Astrocyte of the spinal cord (primary cell): ENCODE results near the gene GDF3.

Experiments
- DNase-seq: peaks from one replicate; pipeline ENCODE4 v3.0.0; 2011; ENCODE audit warnings: low read depth, low spot score
- H3K4me3 ChIP-seq: 2 replicates; pipeline ENCODE4 v1.5.1; 2011; ENCODE audit warnings: low read depth, mild to moderate bottlenecking, low read length, moderate library complexity
- in situ Hi-C: cut with HindIII; loops from 2 replicates; pipeline ENCODE4 v1.10.0; 2017; ENCODE audit warnings: low sequenced_read_pairs
- TF ChIP-seq, protein P1 (sequence below): IDR thresholded peaks from 2 replicates; pipeline ENCODE4 v1.5.1; 2012; ENCODE audit warnings: low read depth, mild to moderate bottlenecking, low read length, inconsistent platforms

Gene GDF3

DNA sequence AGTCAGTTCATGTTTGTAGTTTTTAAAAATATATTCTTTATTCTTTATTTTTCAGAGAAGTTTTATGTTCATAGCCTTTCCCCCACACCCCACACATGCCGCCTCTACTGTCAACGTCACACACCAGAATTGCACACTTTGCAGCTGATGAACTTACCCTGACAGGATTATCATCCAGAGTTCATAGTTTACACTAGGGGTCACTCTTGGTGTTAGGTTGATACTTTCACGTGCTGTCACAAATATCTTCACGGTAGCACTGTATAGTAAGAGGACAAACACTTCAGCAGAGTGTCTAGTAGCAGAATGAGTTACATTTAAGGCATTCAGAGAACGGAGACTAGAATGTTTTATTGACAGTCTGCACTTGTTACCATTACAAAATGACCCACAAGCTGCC, 20.8 kb upstream of the GDF3 start:
- DNase-seq, result no peak
- TF ChIP-seq, protein P1, sequence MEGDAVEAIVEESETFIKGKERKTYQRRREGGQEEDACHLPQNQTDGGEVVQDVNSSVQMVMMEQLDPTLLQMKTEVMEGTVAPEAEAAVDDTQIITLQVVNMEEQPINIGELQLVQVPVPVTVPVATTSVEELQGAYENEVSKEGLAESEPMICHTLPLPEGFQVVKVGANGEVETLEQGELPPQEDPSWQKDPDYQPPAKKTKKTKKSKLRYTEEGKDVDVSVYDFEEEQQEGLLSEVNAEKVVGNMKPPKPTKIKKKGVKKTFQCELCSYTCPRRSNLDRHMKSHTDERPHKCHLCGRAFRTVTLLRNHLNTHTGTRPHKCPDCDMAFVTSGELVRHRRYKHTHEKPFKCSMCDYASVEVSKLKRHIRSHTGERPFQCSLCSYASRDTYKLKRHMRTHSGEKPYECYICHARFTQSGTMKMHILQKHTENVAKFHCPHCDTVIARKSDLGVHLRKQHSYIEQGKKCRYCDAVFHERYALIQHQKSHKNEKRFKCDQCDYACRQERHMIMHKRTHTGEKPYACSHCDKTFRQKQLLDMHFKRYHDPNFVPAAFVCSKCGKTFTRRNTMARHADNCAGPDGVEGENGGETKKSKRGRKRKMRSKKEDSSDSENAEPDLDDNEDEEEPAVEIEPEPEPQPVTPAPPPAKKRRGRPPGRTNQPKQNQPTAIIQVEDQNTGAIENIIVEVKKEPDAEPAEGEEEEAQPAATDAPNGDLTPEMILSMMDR, result no peak
- in situ Hi-C loops, result no loop called here
- H3K4me3 ChIP-seq, result no peak overlapping the region

DNA sequence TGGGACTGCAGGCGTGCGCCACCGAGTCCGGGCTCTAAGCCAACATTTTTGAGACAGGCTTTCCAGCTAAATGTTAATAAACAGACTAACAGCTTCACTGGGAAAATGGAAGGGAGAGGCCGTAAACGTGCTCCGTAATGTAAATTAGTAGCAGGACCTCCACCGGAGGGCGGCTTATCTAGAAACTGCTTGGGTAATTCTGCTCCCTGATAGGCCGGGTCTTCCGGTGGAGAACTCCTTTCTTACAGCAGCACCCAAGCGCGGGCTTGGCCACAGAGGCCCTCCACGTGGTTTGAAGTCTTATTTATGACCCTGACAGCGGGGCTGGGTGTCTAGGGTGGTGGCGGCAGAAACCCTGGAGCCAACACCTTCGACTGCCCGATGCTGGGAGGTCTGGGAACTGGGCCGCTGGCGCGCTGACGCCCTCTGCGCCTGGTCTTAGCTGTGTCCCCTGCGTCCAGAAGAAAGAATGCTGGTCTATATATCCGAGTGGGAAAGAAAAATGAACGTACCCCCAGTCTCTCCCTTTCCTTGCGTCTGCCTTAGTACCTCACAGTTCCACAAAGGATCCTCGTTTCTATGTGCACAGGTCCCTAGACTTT, 17.4 kb upstream of the GDF3 start:
- TF ChIP-seq, protein P1, result no peak
- in situ Hi-C loops, result no loop called here
- no peak for DNase-seq
- no peak overlapping the region for H3K4me3 ChIP-seq

DNA sequence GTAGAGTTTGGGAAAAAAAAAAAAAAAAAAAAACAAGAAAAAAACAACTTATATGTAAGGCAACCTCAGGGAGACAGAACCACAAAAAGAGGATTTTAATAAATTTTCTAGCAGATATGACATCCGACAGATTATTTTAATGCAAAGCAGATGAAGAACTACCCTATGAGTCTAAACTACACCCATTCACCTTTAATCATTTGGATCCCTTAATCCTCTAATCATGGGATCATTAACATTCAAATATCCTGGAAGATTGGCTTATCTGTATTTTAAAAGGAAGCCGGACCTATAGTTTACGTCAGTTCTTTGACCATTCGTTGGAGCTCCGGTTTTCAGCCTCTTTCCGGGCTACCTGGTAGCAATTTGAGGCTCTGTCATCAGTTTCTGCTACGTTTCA, 15.6 kb upstream of the GDF3 start, which contains the start of gene DPPA3:
Gene DPPA3, plus strand, starts transcription at position 301 of the 400 bp plus-strand sequence. CDS start 138 bp downstream, outside the sequence.
- H3K4me3 ChIP-seq, result no peak within 1 kb of the TSS
- TF ChIP-seq, protein P1, result no peak
- in situ Hi-C loops, result no loop called here
- no peak for DNase-seq

DNA sequence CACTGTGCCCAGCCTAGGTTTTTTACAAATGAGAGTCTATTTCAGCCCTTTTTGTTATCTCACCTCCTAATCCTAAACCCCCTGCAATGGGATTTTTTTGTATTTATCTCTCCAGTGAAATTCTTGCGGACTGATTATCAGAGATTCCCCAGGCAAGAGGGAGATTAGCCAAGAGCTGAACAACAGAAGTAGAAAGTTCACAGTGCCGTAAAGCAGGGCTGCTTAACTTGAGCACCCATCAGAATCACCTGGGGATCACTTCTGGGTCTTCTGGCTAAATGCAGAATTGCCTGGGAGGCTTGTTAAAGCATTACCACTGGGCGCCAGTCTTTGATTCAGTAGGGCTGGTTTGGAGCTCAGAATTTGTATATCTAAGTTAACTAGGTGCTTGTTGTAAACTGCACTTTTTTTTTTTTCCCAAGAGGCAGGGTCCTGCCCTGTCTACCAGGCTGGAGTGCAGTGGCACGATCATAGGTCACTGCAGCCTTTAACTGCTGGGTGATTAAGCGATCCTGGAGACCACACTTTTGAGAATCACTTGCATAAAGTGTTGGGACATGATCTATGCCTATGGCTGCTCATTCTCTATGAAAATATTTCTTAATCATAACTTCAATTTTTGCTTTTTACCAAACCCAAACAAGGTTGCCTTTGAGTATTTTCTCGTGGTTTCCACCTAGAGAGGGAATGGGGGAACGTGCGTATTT, 14.5 kb upstream of the GDF3 start:
- in situ Hi-C loops, result no loop called here
- TF ChIP-seq, protein P1, result no peak
- H3K4me3 ChIP-seq, result no peak overlapping the region

DNA sequence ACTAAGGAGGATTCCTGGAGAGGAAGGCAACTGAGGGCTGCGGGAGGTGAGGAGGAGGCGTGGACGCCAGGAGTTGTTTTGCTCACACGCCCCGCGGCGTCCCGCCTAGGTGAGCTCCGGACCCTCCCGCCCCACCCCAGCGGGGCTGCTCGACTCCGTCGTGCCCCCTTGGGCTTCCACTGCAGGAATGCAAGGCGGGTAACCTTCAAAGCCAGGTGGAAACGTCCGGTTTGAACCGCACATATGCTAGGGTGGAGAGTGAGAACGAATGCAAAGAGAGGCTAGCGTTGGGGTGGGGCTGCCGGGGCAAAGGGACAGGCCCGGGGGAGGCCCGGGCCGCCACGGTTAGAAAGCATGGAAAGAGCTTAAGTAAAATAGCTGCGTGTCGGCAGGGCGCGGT, 10.3 kb upstream of the GDF3 start:
- no peak for DNase-seq
- H3K4me3 ChIP-seq, result no peak overlapping the region
- TF ChIP-seq, protein P1, result no peak
- in situ Hi-C loops, result no loop called here

More for the DNA sequence above, 14.5 kb upstream of the GDF3 start:
- no peak for DNase-seq

DNA sequence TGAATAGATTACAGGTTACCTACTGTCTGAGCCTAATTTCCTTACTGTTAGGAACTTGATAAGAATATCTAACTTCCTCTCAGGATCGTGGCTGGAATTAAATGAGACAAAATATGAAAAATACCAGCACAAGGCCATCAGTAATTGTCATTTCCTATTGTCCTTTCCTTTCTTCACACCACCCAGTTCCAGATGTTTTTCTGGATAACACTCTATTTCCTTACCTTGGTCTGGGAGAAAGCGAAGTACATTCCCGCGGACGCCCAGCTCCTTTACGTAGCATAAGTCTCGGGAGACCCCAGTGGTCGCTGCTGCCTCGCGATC, 376 bp downstream of the GDF3 start:
- TF ChIP-seq, protein P1, result no peak
- no peak overlapping the region for H3K4me3 ChIP-seq
- in situ Hi-C loops, result no loop called here
- no peak for DNase-seq
